Stimulated activated CD4-positive, alpha-beta T cell treated with anti-CD3 and anti-CD28 coated beads, Interleukin-1b, Interleukin-23, amount 100 ng/mL, for 1 hour (primary cell): Measurements from ENCODE around the gene SYMPK.
"Not testable (repeated sequence)": the region's sequence is repeated elsewhere in the genome, so short reads cannot be mapped to it uniquely, and the experiment has no call there.

Experiments
- DNase-seq, 2 donors: peaks; one replicate each; pipeline ENCODE4 v3.0.0-alpha.2; 2020; ENCODE audit warnings: low read depth in 2 of 2

Gene SYMPK

DNA sequence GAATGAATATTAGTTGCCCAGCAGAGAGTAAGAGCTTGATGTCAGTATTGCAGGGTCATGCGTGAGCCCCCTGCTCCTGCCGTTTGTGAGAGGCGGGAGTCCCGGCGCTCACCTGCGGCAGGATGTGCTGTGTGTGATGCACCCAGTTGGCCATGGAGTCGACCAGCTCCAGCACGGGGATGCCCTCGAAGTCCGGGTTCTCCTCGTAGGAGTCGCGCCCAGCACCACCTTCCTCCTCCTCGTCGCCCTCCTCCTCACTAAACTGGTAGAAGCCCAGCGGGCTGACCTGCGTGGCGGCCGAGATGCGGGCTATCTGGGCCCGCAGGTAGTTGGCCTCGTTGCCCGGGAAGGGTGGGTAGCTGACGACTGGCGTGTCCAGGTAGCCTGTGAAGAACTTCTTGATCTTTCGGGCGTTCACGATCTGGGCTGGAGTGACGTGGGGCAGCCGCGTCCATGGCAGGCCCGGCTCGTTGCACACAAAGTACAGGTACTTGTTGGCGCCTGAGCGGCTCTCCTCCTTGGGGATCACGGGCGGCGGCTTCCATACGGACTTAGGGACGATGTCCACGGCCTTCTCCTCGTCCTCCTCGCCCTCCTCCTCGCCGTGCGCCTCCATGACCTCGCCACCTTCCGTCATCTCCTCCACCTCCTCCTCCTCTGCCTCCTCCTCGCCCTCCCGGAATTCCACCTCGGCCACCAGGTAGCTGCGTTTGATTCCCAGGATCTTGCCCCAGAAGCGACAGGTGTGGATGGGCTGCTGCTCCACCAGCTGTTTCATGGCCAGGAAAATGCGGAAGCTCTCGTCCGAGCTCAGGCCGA, 58.6 kb downstream of the SYMPK start:
- DNase-seq: no peak

DNA sequence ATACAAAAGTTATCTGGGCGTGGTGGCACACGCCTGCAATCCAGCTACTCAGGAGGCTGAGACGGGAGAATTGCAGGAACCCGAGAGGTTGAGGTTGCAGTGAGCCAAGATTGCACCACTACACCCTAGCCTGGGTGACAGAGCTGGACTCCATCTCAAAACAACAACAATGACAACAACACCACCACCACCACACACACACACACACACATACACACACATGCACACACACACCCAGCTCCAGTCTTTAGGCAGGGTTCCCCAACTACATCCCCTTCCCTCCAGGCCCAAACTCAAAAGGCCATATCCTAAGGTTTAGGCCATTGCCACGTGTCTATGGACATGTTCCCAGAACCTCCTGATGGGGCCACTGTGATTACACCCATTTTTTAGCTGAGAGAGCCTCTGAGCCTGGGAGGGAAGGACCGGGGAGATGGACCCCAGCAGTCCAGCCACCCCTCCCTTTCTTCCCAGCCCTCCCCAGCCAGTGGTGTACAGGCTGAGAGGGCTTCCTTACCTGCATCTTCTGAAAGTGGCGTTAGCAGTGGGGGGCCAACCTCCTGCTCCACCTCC, 61.3 kb downstream of the SYMPK start:
- no peak for DNase-seq

DNA sequence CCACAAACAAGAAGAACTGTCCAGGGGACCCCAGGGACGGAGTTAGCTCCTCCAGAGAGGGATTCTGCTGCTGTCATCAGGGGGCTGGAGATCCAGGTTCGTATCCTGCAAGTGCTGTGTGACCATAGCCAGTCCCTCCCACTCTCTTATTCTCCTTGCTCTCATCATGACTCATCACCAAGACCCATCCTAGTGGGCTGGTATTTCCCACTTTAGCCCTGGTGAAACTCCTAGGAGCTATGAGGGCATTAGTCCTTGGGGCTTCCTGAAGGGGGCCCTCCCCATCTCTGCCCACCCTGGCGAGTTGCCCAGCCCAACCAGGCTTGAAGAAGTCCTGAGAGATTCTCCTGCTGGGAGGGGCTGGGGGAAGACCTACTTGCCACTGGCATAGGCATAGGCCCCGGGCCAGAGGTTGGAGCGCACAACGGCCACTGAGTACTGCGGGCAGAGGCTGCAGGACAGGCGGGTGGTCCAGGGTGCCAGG, 62.8 kb downstream of the SYMPK start:
- DNase-seq: no peak

DNA sequence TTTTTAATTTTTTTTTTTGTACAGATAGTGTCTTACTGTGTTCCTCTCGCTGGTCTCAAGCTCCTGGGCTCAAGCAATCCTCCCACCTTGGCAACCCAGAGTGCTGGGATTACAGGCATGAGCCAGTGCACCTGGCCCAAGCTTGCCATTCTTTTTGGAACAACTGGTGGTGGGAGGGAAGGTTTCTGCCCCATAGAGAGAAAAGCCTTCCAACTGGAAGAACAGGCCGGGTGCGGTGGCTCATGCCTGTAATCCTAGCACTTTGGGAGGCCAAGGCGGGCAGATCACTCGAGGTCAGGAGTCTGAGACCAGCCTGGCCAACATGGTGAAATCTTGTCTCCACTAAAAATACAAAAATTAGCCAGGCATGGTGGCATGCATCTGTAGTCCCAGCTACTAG, 63.4 kb downstream of the SYMPK start:
- not testable (repeated sequence) for DNase-seq

DNA sequence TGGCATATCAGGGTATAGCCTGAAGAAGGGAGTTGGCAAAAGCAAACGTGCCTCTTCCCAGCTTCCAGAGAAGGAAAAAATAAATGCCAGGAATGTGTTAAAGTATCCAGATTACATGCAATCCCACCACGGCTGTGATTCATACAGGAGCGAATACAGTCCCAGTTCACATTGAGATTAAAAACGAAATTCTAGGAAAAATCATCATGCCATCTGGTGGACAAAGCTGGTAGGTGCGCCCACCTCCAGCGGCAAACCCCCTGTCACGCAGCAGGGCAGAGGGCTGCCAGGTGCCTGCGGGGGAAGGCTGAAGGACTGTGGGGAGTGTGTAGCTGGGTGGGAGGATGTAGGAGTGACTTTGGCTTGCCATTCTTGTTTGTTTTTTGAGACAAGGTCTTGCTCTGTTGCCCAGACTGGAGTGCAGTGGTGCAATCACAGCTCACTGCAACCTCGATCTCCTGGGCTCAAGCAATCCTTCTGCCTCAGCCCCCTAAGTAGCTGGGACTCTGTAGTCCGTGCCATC, 63.9 kb downstream of the SYMPK start:
- peak; percentile 25 to 40 for DNase-seq

DNA sequence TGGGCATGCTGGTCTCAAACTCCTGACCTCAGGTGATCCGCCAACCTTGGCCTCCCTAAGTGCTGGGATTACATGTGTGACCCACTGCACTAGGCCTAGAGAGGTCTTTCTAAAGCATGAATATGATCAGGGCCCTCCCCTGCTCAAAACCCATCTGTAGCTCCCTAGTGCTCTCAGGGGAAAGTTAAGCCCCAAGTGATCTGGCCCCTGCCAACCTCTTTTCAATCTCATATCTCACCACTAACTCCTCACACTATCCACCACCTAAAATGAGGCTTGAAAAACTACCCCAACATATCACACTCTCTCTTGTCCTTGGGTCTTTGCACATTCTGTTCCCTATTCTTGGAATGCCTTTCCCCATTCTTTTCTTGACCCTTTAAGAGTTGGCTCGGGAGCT, 68.3 kb downstream of the SYMPK start:
- DNase-seq: no peak

DNA sequence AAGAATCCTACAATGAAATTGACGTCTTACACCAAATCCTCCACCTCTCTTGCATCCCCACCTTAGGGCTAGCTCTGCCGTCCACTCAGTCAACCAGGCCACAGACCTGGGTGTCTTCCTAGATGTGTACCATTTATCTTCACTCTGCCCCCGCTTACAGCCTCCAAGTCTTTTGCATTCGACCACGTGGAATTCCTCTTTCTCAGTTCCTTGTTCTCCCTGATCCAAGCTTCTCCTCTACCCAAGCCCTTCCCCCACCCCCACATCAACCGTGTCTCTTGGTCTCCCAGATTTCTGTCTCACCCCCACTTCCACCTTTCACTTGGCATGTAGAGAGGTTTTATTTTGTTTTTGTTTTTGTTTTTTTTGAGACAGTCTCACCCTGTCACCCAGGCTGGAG, 69.1 kb downstream of the SYMPK start:
- no peak for DNase-seq

DNA sequence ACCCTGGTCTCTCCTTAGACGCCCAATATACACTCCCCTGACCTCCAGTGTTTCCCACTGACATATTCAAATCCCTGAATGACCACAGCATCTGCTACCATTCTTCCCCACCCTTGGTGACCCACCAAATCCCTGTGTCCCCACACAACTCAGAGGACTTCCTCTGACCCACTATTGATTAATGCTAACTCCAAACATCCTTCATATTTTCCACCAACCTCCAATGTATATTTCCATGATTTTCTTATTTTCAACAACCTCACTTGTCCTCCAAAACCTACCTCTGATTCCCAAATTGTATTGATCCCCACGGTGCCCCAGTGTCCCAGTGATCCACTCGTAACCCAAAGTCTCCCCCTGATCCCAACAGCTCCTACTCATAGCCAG, 69.8 kb downstream of the SYMPK start:
- no peak for DNase-seq

DNA sequence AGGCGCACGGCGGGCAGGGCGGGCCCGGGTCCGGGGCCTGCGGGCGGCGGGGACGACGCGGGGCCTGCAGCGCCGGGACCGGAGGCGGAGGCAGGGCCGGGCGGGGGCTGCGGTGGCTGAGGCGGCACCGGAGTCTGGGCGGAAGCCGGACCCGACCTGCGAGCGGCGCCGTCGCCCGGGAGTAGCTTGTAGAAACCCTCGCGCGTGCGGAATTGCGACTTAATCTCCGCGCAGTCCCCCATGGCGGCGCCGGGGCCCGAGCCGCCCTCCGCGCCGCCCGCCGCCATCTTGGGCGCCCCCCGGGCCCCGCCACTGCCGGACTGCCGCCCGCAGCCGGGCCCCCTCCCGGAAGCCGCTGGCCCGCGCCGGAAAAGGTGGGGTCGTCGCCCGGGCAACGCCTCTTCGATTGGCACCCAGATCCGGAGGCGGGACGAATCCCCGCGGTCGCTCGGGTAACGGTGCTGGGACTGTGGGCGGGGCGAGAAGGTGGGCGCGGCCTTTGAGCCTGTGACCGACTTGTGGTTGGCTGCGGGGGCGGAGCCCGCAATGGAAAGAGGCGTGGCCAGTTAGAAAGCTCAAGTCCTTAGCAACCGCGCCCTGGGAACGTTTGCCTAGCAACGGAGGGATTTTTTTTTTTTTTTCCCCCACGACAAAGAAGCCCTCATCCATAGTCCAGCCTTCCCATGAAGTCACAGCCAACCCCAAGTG, 70.3 kb downstream of the SYMPK start, which contains the start of gene DMWD:
DMWD (minus strand) TSS at position 376 of the 708 bp plus-strand sequence; CDS start at position 287, 89 bp downstream.
- peak; percentile 98 to 99 for DNase-seq

DNA sequence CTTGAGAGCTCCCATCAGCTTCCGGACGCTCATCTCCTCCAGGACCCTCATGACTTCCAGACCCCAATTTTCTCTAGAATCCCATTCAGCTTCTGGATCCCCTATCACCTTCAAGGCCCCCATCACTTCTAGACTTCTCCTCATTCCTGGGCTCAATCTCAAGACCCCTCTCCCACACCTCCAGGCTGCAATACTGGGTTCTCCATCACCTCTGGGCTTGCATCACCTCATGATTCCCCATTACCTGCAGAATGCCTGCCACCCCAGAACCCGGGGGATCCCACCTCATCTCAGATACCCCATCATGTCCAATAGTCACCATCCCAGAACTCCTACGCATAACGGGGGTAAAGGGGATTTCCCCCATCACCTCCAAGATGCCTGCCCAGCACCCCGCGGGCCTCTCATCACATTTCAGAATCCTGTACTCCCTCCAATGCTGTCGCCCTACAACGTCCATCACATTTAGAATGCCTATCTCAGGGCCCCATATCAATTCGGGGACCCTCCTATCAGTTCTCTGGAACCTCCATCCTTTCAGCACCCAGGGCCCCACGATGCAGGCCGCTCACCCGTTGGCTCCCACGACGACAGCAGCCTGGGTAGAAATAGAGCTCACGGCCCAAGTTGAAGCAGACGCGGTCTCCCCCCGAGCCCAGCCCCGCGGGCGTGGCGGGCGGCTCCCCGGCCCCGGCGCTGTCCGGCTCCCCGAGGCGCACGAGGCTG, 71.0 kb downstream of the SYMPK start:
- no peak for DNase-seq

DNA sequence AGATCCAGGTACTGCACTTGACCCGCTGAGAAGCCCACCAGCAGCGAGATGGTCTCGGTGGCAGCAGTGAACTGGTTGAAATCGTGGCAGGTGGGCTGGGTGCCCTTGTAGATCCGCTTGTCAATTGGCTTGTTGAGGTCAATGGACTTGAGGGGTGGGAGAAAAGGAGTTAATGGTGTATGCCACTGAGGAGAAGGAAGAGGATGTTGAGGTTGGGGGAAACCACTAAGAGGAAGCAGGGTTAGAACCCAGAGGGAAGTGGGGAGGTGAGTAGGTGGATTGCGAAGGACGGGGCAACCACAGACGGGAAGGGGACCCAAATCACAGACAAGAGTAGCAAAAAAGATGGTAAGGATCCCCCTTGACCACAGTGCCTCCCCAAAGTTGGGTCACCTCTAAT, 72.0 kb downstream of the SYMPK start:
- no peak for DNase-seq

DNA sequence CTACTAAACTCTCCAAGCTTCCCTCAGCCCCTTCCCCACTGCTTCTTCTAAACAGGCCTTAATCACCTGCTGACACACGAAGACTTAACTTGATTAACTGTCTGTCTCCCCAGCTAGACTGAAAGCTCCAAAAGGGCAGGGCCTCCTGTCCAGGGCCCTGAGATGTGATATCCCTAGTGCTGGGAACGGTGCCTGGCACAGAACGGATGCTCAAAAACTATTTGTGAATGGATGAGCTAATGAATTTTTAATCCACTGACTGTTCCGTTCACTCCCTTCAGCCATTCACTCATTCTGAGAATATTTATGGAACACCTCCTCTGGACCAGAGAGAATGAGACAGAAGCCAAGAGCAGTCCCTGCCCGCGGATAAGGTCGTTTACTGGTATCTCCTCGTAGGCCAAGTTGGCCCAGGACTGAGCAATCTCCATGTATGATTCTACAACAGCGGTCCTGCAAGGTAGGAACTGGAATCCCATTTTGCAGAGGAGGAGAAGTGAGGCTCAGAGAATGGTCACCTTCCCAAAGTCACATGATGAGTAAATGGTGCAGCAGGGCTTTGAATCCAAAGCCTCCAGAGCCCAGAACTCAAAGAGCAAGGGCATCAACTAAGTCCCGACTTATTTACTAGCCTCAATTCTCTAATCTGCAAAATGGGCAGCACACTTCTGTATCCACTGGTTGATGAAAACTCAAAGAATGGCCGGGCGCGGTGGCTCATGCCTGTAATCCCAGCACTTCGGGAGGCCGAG, 73.7 kb downstream of the SYMPK start:
- no peak for DNase-seq

DNA sequence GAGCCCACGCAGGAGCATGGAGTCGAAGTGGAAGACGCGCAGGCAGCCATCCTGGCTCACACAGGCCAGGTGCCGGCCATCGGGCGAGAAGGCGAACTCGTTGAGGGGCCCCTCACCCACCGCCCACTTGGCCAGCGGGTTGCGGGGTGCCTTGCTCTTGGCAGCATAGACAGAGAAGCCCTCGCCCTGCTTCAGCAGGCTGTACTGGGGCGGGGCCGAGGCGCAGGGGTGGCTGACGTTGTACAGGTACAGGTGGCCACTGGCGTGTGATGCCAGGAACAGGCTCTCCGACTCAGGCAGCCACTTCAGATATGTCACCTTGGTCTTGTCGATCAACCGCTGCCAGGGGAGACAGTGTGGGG, 76.4 kb downstream of the SYMPK start:
- DNase-seq: no peak

DNA sequence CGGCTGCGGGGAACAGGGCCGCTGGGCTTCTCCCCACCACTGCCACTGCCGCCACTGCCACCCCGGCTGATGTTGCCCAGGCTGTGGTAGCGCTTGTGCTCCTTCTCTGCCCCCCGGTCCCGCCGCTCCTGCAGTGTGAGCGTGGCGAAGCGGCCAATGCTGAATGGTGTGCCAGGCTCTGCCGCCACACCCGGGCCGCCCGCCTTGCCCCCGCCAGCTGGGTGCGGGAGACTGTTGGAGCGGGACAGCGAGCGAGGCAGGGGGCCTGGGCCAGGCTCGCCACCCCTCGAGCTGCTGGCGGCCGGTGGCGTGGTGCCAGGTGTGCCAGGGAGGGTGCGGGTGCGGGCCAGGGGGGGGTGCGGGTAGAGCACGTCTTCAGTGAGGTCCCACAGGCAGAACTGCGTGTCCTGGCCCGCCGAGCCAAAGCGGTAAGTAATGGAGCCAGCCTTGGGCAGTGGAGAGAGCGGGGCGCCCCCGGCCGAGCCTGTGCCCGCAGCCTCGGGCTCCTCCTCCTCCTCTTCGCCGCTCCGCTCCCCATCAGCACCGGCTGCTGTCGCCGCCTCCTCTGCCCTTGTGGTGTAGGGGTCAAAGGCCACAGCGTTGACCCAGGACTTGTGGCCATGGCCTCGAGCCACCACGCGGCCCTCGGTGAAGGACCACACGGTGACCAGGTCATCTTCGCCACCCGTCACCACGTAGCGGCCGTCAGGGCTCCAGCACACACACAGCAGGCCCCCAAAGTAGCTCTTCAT, 77.0 kb downstream of the SYMPK start:
- DNase-seq: no peak

DNA sequence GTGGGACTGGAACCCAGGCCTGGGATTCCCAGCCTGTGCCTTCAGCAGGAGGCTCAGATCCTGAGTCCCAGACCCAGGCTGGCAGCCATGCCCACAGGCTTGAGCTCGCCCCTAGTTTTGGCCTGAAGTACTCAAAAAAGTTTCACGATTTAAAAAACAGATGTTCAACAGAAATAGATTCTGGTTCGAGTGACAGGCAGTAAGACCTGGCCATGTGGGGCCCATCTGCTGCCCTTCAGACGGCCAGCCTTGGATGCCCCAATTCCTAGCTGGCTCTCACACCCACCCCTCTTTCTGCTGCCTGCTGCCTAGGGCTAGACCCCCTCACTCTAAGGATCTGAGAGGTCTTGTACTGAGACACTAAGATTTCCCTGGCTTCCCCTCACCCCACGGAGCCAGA, 77.8 kb downstream of the SYMPK start:
- DNase-seq: no peak

DNA sequence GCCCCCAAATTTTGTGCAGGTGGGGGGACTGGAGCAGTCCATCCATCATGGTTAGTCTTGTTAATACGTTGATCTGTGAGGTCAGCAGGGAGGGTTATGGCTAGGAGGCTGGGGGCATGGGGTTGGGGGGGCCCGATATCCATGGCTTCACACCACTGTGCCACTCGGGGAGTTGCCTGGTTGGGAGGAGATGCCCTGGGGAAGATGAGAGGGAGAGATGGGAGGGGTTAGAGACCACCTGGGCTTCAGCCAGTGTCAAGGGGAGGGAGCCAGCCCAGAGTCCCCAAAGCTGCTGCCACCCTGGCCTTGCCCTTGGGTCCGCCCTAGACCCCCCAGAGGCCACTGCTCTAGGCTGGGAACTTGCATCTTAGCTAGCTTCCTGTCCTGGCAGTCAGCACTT, 78.9 kb downstream of the SYMPK start:
- DNase-seq: no peak

DNA sequence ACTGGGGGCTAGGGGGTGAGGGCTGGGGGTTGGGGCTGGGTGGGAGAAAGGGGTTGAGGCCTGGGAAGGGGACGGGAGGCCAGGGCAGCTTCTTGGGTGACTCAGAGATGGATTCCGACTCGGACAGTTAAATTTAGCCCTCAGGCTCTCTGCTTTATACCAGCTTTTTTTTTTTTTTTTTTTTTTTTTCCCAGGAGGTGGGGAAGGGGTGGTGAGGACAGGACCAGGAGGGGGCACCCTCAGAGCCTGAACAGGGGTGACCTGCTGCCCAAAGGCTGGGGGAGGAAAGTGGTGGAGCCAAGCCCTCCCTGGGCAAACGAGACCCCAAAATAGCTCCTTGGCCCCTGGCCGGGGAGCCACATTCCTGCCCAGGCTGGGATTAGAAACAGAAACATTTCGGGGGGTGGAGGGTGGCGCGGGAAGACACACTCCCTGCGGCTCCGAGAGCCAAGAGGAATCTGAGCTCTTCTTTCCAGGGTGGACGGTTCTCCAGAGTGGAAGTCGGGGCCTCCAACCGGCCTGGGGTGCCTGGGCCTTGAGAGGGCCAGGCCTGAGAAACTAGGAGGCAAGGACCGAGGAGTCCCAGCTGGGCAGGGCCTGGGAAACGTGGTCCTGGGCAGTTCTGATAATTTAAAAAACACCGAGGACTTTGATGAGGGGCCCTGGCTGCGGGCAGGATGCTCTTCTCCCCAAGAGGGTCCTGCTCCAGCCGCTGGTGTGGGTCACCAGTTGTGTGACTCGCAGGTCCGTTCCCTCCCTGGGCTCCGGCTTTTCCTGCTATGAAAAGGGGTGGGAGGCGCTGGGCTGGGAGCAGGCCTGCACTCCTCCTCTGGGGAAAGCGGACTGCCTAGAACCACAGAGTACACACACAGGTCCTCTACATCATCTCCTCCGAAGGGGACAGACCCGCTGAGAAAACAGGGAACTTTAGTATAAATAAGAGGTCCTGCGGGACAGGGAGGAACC, 79.8 kb downstream of the SYMPK start:
- no peak for DNase-seq

DNA sequence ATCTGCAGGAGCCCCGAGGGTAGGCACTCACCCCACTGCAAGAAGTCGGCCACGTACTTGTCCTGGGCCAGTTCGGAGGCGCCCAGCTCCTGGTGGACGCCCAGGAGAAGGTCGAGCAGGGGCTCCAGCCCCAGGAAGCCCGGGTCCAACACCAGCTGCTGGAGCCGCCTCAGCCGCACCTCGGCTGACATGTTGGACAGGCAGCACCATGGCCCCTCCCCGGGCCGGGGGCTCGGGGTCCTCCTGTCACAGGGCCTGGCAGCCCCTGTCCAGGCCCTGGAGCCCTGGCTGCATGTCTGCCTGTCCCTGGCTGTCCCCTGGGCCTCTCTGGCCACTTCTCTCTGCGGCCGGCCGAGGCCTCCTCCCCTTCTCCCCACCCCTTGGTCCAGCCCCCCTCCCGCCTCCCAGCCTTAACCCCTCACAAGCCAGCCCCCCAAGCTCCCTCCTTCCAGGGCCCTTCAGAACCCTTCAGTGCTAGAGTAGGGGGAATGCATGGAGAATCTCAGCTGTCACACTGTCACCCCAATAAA, 80.7 kb downstream of the SYMPK start, which contains the start of gene DMPK:
DMPK (minus strand) TSS at position 329 of the 530 bp plus-strand sequence; CDS start at position 191, 138 bp downstream.
- no peak for DNase-seq
